PFSK-1 (cell line): Measurements from ENCODE around the gene SLC15A5.

Experiments
- FOXP2 ChIP-seq: optimal IDR thresholded peaks from 2 replicates; pipeline ENCODE3; 2011; ENCODE audit warnings: borderline replicate concordance, control low read depth, inconsistent platforms; ENCODE audit not compliant: insufficient read depth; ENCODE audit errors: extremely low read length, extremely low read depth
- POLR2AphosphoS5 ChIP-seq: IDR thresholded peaks from 2 replicates; pipeline ENCODE4 v1.6.1; 2012; ENCODE audit warnings: low read depth, mild to moderate bottlenecking, control low read depth, low read length, moderate library complexity
- SIN3A ChIP-seq: IDR thresholded peaks from 2 replicates; pipeline ENCODE4 v1.6.1; 2012; ENCODE audit warnings: mild to moderate bottlenecking, low read length, moderate library complexity, borderline replicate concordance; ENCODE audit not compliant: insufficient read depth
- TAF1 ChIP-seq: IDR thresholded peaks from 2 replicates; pipeline ENCODE4 v1.6.1; 2012; ENCODE audit warnings: low read length, control low read depth, borderline replicate concordance; ENCODE audit not compliant: insufficient read depth
- TF ChIP-seq, protein P1 (sequence below), 2 experiments: IDR thresholded peaks; 2 replicates each; pipeline versions ENCODE4 v1.6.1 to v1.8.0; 2011 to 2012; ENCODE audit warnings: low read depth in 2 of 2, low read length in 2 of 2, control low read depth in 1 of 2, inconsistent platforms in 1 of 2, mild to moderate bottlenecking in 1 of 2, moderate library complexity in 1 of 2; ENCODE audit not compliant: insufficient read depth in 1 of 2

The SLC15A5 gene

DNA sequence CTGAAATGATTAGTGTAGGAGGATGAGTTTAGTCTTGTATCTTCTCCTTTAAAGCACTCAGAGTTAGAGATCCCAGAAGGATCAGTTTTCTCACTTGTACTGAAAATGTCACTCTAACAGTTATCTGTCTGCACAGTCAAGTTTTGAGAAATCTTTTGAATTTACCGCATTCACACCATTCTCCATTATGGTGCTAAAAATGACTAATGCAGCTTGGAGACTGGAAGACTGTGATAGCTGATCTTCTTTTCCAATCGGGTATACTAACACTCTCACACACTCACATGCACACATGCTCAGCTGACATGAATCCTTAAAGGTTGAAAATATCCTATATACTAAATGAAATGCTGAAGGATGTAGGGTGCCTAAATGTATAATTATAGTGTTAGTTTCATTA is 65.8 kb downstream of the SLC15A5 start:
- TF ChIP-seq FOXP2: no peak
- no peak for TF ChIP-seq SIN3A
- TF ChIP-seq POLR2AphosphoS5: no peak
- TF ChIP-seq, protein P1, sequence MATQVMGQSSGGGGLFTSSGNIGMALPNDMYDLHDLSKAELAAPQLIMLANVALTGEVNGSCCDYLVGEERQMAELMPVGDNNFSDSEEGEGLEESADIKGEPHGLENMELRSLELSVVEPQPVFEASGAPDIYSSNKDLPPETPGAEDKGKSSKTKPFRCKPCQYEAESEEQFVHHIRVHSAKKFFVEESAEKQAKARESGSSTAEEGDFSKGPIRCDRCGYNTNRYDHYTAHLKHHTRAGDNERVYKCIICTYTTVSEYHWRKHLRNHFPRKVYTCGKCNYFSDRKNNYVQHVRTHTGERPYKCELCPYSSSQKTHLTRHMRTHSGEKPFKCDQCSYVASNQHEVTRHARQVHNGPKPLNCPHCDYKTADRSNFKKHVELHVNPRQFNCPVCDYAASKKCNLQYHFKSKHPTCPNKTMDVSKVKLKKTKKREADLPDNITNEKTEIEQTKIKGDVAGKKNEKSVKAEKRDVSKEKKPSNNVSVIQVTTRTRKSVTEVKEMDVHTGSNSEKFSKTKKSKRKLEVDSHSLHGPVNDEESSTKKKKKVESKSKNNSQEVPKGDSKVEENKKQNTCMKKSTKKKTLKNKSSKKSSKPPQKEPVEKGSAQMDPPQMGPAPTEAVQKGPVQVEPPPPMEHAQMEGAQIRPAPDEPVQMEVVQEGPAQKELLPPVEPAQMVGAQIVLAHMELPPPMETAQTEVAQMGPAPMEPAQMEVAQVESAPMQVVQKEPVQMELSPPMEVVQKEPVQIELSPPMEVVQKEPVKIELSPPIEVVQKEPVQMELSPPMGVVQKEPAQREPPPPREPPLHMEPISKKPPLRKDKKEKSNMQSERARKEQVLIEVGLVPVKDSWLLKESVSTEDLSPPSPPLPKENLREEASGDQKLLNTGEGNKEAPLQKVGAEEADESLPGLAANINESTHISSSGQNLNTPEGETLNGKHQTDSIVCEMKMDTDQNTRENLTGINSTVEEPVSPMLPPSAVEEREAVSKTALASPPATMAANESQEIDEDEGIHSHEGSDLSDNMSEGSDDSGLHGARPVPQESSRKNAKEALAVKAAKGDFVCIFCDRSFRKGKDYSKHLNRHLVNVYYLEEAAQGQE (IDR thresholded peaks at IDR 0.05; ENCODE audit: insufficient read depth in 1 of 2, low read depth in 2 of 2, low read length in 2 of 2): no peak
- no peak for TF ChIP-seq TAF1

DNA sequence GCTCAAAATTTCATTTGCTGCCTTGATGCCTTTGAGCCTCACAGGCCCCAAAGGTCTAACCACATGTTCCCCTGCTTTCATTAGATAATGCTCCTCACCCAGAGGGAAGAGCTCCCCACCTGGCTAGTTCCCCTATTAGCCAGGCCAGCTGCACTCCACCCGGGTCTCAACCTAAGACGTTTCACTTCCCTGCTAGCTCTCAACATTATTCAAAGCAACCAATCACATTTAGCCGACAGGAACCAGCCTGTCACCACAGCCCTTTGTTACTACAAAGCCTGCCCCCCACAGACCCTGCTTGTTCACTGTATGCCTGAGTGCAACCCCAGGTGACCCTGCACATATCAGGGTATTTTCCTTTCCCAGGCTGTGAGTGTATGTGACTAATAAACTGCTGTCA is 78.6 kb downstream of the SLC15A5 start:
- TF ChIP-seq TAF1: no peak
- no peak for TF ChIP-seq POLR2AphosphoS5
- TF ChIP-seq SIN3A: no peak
- TF ChIP-seq FOXP2: no peak
- TF ChIP-seq, protein P1 (IDR thresholded peaks at IDR 0.05; ENCODE audit: insufficient read depth in 1 of 2, low read depth in 2 of 2, low read length in 2 of 2): no peak

DNA sequence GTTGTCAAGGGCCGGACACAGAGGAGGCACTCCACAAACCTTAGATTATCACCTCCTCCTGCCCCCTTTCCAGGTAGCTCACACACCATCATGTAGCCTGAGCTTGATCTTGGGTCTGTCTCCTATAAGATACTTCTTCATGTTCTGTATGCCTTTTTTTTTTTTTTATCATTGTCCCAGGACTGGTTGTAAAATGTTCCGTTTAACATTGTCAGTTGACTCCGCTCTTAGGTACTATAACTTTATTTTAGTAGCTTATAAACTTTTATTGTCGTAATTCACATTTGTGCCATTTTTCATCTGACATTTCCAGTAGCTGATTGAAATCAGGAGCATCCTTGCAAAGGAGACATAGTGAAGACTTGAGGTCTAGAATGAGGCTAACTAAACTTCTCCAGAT is 79.9 kb downstream of the SLC15A5 start:
- TF ChIP-seq FOXP2 (no peak), TAF1 (no peak), SIN3A (no peak), POLR2AphosphoS5 (no peak)
- TF ChIP-seq, protein P1 (IDR thresholded peaks at IDR 0.05; ENCODE audit: insufficient read depth in 1 of 2, low read depth in 2 of 2, low read length in 2 of 2): no peak

DNA sequence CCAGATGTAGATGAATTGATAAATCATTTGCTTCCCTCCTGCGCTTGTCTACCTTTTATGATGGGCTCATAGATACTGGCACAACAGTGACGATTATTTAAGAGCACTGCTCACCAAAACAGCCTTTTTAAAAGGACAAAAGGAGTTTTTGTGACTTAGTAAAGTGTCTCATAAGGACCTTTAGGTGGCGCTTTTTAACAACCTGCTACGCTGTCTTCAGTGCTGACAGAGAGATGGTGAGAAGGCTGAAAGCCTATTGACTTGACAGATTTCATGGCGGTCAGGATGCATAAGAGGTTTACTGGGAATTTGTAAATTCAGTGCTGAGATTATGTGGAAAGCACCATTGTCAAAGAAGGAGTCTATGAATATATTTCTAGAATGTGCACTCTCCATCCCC is 87.6 kb downstream of the SLC15A5 start:
- TF ChIP-seq SIN3A (no peak), TAF1 (no peak), POLR2AphosphoS5 (no peak)

GRCh38 chr12:16187660-16188059 is 89.8 kb downstream of the SLC15A5 start:
- TF ChIP-seq TAF1 (no peak), POLR2AphosphoS5 (no peak)

DNA sequence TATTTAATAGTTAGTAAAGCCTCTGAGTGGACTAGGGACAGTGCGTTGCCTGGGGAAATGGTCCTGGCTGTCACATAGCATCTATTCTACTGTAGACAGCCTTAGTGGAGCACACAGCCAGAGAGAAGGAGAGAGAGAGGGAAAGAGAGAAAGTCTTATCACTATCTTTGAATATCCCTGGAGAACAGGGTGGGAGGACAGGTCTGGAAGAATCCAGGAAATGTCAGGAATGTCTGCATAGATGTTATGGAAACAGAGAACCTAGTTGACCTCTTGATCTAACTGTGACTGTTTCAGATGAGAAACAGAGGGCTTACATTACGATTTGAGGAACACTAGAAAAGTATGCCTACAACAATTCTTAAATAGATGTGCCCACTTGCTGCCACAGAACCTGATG is 92.8 kb downstream of the SLC15A5 start:
- TF ChIP-seq POLR2AphosphoS5: no peak
- TF ChIP-seq, protein P1 (IDR thresholded peaks at IDR 0.05; ENCODE audit: insufficient read depth in 1 of 2, low read depth in 2 of 2, low read length in 2 of 2): no peak
- no peak for TF ChIP-seq SIN3A
- no peak for TF ChIP-seq FOXP2
- TF ChIP-seq TAF1: no peak
